Measurements from ENCODE around the gene TNRC6A.
"Not testable (repeated sequence)": the region's sequence is repeated elsewhere in the genome, so short reads cannot be mapped to it uniquely, and the experiment has no call there.

Gene TNRC6A

DNA sequence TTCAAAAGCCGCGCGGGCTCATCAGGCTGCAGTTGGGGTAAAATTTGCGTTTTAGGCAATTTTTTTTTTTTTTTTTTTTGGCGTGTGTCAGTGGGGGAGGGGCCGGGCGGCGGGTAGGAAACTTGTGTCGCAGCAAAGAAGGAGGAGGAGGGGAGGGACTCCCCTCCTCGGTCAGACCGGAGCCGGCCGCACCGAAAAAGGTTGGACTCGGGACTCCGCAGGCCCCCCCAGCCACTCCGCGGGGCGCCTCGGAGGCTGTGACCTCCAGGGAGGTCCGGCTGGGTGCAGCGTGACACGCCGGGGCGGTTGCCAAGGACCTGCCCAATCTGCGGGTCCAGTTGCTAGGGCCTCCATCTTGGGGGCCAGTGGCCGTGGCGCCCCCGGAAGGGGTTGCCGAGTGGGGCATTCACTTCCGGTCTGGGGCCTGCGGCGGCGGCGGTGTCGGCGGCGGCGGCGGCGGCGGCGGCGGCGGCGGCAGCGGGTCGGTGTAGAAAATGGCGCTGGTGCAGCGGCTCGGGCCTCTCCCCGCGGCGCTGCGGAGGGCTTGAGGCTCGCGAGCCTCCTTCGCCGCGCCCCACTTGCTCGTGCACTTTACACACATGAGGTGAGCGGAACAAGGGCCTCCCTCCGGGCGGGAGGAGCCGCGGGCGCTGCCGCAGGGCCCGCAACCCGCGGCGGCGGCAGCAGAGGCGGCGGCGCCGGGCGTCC, at the start of gene TNRC6A:
TNRC6A (plus strand) TSS at position 409 of the 708 bp plus-strand sequence; CDS start at position 600, 191 bp downstream.
- peak; percentile 96 for DNase-seq (ENCODE audit: low spot score)

DNA sequence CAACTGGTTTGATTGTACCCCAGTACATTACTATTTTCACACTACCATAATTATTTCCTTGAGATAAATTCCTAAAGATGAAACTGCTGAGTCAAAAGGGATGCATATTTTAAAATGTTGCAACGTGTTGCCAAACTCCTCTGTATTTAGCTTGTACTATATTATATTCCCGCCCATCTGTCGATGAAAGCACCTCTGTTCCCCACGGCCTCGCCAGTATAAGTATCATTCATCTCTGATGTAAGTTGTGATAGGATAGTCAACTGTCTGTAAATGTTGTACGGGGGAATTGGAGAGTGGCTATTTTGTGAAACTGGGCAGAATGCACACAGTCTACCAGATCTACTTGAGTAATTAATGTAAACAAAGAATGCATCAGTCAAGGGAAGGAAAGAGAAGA, 47.7 kb upstream of the TNRC6A start:
- DNase-seq (ENCODE audit: low spot score), result no peak

DNA sequence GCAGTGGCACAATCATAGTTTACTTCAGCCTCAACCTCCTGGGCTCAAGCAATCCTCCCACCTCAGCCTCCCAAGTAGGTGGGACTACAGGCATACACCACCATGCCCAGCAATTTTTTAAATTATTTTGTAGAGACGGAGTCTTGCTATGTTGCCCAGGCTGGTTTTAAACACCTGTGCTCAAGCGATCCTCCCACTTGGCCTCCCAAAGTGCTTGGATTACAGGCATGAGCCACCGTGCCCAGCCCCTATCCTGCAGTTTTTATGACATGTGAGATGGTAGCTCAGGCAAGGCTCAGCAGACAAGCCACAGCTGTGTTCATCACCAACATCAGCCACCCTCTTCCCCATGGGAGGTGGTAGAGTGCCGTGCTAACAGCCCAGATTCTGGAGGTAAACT, 46.2 kb upstream of the TNRC6A start:
- DNase-seq (ENCODE audit: low spot score), result no peak

DNA sequence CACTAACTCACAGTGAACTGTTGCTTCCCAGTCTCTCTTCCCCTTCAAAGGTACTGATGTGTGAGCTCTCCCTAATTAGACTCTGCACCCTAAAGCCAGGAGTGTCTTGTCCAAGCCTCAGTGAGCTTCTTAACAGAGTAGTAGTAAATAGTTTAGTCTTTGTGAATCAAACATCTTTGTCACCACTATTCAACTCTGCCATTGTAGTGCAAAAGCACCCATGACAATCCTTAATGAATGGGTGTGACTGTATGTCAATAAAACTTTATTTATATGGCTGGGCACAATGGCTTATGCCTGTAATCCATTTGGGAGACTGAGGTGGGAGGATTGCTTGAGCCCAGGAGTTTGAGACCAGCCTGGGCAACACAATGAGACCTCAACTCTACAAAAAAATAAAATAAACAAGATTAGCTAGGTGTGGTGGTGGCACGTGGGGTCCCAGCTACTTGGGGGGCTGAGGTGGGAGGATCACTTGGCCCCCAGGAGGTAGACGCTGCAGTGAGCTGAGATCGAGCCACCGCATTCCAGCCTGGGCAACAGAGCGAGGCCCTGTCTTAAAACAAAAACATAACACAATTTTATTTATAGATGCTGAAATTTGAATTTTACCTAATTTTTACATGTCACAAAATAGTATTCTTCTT, 45.5 kb upstream of the TNRC6A start:
- no peak for DNase-seq (ENCODE audit: low spot score)

DNA sequence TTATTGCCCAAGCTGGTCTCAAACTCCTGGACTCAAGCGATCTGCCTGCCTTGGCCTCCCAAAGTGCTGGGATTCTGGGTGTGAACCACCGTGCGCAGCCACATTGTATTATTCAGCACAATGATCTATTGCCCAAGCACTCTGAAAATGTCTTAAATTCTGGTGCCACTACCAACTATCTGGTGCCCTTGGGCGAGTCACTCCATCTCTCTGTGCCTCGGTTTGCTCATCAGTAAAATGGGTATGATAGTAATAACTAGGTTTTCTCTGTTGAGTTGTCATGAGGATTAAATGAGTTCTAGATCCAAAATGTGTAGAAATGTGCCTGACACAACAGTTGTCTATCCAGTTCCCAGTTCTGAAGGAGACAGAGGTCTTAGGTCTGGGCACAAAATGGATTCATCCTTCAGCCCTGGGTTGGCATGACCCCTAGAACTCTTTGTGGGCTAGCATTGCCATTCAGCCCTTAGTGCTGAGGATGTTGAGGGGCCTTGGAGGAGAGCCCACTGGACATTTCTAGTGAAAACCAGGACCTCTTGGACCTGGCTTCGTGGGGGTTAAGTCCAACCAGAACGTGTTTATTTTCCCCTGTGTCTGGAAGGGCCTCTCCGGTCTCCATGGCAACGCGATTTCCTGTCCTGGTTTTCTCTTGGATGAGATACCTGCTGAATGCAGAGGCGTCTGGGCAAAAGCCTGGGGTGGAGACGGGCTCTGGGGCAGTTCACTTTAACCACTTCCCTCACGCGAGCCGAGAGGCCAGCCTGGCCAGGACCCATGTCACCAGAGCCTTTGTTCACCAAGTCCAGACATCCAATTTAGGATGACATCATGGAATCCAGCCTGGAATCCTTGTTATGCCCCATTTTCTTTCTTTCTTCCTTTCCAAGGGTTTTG, 43.7 kb upstream of the TNRC6A start:
- DNase-seq (ENCODE audit: low spot score), result peak; percentile 70

DNA sequence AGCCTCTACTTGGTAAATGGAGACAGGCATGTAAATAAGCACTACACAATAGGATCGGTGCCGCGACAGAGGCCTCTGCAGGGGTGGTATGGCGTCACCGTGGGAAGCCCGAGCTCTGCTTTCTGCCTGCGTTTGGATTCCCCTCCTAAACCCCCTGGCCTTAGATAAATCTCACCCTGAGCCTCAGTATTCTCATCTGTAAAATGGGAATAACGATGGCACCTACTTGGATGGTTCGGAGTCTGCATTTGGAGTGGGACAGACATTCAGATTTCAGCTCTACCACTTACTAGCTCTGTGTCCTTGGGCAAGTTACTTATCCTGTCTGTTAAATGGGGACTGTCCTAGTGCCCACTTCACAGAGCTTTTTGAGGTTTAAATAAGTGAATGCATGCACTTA, 42.8 kb upstream of the TNRC6A start:
- no peak for DNase-seq (ENCODE audit: low spot score)

DNA sequence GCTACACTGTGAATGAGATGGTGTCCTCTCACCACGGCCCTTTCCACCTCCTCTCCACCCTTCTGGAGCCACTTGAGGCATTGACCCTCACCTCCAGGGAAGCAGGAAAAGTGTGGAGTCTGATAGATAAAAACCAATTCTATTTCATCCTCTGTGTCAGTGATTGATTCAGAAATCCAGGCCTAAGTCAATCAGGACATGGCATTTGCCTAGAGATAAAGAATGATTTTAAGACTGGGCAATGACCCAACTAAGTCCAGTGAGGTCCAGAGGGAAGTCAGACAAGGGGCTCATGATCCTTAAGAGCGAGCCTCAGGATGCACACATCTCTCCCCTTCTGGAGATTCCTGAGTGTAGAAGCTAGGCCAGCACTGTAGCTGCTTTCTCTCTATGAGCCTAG, 41.1 kb upstream of the TNRC6A start:
- DNase-seq (ENCODE audit: low spot score), result no peak

DNA sequence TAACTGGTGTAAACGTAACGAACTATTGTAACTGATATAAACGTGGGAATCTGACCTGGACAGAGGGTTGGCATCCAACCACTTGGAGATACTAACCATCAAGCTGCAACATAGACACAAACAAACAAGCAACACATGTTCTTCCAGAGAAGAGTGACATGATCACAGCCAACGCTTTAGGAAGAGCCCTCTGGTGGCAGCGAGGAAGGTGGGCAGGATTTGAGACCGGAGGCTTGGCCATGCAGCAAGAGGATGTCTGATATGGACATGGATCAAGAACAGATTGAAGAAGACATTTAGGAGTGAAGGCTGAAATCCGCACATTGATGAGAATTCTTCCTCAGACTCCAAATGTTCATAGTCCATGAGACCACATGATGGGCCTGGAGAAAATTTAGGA, 40.3 kb upstream of the TNRC6A start:
- DNase-seq (ENCODE audit: low spot score), result peak; percentile 50

DNA sequence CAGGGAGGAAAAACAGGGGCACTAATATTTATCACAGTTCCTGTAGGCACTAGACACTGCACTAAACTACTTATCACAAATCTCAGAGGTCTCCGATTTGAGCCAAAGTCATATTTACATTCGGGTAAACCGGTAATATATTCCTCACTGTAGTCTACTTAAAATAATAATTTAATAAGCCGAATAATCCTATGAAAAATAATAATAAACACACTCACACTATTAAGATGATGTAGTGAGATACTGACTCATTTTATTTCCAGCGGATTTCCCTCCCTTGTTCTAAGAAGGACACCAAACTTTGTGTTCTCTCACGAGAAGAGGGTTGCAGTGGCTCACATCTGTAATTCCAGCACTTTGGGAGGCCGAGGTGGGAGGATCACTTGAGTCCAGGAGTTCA, 36.6 kb upstream of the TNRC6A start:
- no peak for DNase-seq (ENCODE audit: low spot score)

DNA sequence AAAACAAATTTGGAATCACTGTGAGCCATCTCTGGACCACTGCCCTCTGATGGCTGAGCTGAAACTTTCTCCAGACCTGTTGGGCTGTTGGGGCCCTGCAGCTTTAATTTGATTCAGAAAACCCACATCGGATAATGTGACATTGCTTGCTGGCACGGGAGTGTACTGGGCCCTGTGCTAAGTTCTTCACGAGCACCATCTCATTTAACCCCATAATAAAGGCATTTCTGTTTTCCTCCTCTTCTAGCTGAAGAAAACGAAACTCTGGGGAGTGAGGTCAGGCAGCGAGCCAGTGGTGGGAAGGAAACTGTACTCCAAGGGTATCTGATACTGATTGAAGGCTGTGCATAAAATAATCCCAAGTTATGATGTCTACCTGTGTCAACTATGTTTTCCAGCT, 34.5 kb upstream of the TNRC6A start:
- DNase-seq (ENCODE audit: low spot score), result no peak

DNA sequence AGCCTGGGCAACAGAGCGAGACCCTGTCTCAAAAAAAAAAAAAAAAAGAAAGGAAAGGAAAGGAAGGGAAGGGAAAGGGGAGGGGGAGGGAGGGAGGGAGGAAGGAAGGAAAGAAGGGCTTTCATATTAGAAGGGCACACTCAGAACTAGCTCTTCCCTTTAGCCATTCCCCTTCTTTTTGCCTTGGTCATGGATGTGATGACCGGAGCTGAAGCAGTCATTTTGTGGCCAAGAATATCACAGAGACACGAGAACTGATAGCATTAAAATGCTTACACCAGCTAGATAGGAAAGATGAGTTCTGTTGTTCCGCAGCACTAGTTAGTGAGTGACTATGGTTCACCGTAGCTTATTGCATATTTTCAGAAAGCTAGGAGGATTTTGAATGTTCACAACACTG, 32.8 kb upstream of the TNRC6A start:
- DNase-seq (ENCODE audit: low spot score), result no peak

DNA sequence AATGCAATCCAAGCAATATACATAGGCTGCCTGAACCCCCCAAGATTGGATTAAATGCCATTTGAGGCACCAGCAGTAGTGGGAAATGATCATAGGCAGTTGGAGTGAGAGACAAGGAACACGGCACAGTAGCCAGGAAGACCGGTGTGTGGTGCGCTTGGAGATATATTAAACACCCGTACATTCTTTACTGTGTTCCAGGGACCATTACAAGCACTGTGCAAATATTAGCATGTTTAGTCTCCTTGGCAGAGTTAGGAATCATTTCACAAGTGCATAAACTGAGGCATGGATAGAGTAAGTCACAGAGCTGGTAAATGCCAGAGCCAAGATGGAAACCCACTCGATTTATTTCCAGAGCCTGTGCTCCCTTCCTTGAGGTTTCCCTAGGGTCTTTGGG, 31.1 kb upstream of the TNRC6A start:
- DNase-seq (ENCODE audit: low spot score), result no peak

DNA sequence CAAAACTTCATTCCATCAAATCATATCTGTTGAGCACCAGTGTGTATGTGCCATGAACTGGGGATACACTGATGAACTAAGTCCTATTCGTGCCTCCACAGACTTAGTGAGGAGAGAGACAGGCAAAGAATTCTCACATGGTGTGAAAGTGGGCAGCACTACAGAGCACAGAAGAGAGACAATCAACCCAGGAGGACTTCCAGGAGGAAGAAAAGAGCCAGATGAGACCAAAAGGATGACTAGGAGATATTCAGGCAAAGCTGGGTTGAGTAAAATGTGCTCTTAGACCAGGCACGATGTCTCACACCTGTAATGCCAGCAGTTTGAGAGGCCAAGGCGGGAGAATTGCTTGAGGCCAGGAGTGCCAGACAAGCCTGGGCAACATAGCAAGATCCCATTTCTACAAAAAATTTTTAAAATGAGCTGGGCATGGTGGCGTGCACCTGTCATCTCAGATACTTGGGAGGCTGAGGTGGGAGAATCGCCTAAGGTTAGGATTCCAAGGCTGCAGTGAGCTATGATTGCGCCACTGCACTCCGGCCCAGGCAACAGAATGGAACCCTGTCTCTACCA, 30.2 kb upstream of the TNRC6A start:
- DNase-seq (ENCODE audit: low spot score), result no peak

DNA sequence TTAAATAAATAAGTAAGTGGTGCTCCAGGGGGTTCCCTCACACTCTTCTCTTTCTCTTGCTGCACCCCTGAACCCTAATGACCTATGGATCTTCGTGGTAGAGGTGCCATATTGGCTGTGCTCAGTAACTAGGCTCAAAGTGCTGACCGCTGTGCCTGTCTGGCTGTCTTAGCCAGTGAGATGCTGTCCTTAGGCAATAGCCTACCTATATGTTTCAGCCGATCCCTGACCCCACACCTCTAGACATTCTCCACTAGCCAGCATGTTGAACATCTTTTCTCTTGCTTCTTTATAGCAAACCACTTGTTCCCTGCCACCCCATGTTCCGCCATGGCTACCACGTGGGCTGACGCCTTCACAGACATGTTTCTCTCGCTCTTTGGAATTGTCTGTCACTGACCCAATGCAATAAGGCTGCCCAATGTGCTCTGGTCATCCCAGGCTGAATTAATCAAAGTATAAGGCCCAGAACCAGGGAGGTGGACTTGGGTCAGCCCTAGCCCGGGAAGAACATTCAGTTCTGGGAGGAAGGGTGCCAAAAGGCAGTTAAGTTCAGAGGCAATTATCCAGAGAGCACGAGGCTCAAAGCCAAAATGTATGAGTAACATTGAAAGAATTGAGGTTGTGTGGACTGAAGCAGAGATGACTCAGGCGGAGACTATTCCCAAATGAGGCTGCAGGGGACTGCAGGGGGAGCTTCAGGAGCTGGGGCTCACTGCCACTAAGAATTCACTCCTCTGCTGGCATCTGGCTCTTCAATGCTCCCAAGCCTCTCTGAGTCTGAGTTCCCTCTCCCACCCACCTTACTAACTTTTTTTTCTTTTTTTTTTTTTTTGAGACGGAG, 28.7 kb upstream of the TNRC6A start:
- DNase-seq (ENCODE audit: low spot score), result peak; percentile 70

DNA sequence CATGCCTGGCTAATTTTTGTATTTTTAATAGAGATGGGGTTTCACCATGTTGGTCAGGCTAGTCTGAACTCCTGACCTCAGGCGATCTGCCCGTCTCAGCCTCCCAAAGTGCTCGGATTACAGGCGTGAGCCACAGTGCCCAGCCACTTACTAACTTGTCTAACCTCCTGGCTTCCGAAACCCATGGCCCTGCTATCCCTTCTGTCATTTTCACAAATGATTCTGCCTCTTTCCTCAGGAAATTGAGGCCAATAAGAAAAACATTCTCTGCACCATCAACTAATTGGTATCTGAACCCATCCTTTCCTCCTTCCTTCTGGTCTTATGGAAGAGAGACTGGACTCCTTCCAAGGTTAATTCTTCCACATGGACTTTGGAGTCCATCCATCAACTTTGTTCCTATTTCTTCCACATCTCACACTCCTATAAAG, 27.9 kb upstream of the TNRC6A start:
- no peak for DNase-seq (ENCODE audit: low spot score)

DNA sequence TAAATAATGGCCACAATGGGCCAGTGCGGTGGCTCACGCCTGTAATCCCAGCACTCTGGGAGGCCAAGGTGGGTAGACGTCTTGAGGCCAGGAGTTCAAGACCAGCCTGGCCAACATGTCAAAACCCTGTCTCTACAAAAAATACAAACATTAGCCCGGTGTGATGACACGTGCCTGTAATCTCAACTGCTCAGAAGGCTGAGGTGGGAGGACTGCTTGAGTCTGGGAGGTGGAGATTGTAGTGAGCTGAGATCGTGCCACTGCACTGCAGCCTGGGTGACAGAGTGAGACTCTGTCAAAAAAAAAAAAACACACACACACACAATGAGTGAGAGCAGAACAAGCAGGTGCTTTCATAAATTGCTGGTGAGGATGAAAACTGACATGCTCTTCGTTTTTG, 21.7 kb upstream of the TNRC6A start:
- DNase-seq (ENCODE audit: low spot score), result not testable (repeated sequence)

DNA sequence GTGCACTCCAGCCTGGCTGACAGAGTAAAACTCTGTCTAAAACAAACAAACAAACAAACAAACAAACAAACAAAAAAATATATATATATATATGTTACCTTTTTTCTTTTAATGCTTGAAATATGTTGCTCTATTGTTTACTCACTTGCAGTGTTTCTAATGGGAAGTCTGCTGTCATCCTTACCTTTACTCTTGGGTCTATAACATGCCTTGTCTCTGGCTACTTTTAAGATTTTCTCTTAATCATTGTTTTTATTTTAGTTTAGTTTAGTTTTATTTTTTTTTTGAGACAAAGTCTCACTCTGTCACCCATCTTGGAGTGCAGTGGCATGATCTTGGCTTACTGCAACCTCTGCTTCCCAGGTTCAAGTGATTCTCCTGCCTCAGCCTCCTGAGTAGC, 16.1 kb upstream of the TNRC6A start:
- no peak for DNase-seq (ENCODE audit: low spot score)

DNA sequence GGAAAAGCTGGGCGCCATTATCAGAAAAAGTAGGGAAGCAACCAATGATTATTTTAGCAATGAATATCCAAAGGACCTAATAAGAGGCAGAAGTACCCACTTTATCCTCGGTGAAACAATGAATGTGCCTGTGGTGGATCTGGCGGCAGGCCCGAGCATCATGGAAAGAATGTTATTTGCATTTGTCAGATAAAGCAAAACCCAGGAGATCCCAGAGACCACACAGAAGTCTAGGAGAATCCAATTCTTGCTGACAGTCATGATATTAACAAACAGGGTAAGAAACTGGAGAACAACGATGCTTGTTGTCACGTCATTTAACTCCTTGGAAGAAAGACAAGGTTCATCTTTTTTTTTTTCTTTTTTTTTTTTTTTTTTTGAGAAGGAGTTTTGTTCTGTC, 12.0 kb upstream of the TNRC6A start:
- no peak for DNase-seq (ENCODE audit: low spot score)

DNA sequence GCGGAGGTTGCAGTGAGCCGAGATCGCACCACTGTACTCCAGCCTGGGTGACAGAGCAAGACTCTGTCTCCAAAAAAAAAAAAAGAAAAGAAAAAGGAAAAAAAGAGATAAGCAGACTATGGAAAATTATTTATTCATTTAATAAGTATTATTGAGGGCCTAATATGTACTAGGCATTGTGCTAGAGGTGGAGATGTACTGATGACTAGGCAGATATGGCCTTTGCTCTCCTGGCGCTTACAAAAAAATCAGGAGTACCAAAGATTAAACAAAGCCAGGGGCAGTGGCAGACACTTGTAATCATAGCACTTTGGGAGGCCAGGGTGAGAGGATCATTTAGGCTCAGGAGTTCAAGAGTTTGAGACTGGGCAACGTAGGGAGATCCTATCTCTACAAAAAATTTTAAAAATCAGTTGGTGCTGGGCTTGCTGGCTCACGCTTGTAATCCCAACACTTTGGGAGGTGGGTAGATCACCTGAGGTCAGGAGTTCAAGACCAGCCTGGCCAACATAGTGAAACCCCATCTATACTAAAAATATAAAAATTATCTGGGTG, 10.4 kb upstream of the TNRC6A start:
- no peak for DNase-seq (ENCODE audit: low spot score)

DNA sequence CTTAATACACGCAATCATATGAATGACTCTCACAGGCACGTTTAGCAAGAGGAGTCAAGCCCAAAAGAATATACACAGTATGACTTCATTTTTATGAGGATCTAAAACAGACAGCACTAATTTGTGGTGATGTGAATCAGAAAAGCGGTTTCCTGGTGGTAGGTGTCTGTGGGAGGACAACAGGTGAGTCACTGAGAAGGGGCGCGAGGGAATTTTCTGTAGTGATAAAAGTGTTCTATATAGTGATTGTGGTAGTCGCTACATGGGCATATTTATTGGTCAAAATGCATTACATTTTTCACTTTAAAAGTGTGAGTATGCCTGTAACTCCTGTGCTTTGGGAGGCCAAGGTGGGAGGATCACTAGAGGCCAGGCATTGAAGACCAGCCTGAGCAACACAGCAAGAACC, 7.6 kb upstream of the TNRC6A start:
- no peak for DNase-seq (ENCODE audit: low spot score)

DNA sequence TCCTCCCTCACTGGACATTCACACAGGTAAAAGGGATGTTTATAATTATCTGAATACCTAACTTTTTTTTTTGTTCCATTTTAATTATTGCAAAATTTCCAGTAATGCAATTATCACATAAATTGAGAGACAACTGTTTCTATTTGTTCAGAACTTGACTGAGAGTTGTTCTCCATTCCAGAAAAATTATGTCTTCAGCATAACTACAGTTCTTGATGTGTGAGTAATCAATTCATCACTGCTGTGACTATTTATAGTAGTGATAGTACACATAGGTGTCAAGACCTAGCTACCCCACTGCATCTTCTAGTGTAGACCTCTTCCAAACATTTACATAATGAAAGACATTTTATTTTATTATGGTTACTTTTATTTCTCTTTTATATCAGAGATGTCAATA, 5.8 kb upstream of the TNRC6A start:
- no peak for DNase-seq (ENCODE audit: low spot score)
